ENCODE measurements around the gene NCKIPSD. TPM values are rescaled to one million over a fixed set of nuclear protein-coding genes. Genes with fewer than 3 reads are reported as not detected.

Gene NCKIPSD
- 12.3 and 14.3 TPM in 2 replicates for total RNA-seq

DNA sequence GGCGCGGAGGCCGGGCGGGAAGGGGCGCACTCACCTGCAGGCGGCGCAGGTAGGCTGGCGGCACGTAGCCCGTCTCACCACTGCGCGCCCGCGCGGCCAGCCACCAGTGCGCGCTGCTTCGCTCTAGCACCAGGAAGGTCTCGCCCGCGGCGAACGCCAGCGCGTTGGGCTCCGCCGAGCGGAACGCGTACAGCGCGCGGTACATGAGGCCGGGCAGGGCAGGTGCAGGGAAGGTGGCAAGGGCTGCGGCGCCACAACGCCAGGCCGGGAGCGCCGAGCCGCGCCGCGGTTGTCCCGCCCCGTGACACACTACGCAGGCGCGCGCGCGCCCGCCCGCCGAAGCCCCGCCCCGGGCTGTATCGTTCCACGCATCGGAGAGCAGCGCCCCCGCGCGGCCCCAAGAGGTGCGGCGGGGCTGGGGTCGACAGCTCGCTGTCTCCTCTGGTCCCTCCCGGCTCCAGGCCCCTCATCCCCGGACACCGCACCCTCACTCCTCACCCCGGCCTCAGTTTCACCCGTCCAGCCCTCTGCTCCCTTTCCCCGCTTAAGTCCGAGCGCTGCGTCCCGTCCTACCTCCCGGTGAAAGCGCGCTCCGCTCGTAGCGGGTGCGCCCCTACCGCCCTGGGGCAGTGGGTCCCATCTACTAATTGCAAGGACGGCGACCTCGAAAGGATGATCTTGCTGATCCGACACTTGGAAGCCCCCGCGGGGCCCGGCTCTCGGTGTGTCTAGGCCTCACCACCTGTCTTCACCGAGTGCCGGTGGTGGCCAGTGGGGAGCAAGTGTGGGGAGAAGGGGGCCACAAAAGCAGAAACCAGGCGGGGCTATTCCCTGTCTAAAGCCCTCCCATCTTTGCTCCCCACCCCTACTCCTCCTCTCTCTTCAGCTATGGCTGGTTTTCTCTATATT, at the start of gene NCKIPSD:
Gene NCKIPSD (minus strand): TSS at position 313 of the 909 bp plus-strand sequence. CDS start 108 bp downstream, at position 205.

GRCh38 chr3:48716982-48717746, 31.4 kb upstream of the NCKIPSD start, which contains the start of gene IP6K2:
TSS of gene IP6K2 (minus strand) at chr3:48717221. CDS start at chr3:48695291, 21,930 bp downstream.

DNA sequence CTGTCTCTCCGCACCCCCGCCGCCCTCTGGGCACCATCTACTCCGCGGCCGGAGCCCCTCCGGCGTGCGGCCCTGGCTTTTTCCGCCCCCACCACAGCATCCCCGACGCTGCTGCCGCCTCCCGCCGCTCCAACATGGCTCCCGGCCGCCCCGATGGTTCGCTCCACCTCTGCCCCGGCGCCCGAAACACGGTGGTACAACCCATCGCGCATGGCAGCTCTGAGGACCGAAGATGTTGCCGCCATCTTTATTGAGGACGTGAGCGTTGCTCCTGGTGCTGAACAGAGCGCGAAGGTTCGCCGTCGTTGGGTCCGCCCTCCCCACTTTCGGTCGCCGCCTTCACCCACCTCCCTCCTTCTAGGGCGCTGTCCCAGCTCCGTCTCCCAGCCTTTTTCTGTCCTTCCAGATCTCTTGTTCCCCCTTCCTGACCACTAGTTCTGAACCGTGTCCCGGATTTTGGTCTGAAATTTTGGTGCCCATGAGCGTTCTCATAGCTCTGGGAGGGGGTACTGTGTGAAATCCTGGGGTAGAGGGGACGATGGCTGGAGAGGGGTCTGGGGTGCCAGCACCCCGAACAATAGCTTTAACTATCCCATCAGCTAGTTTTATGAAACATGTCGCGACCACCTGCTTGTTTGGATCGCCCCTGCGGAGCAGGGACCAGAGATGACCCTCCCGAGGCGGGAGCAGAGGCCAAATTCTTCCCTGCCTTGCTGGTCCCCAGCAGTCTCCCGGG, 22.8 kb downstream of the NCKIPSD start, which contains the start of gene CELSR3:
Gene CELSR3 (minus strand): TSS at position 134 of the 736 bp plus-strand sequence. CDS start 252 bp downstream, outside the sequence.

GRCh38 chr3:48635222-48636021, 50.3 kb downstream of the NCKIPSD start, which contains the start of gene SLC26A6:
TSS of gene SLC26A6 (minus strand) at chr3:48635461. CDS start at chr3:48635393, 68 bp downstream.

Other genes with a start within 250 kb of the NCKIPSD start
- gene CCDC51, start 245.8 kb downstream of the NCKIPSD start, total RNA-seq, result 44.0 and 70.4 TPM in 2 replicates
- 224 and 359 TPM in 2 replicates for gene TMA7, start 245.7 kb downstream of the NCKIPSD start, total RNA-seq
- gene ATRIP, start 239.2 kb downstream of the NCKIPSD start, total RNA-seq, result 5.1 and 5.4 TPM in 2 replicates
- gene SHISA5, start 181.7 kb downstream of the NCKIPSD start, total RNA-seq, result 109 and 119 TPM in 2 replicates
- 4.4 and 15.7 TPM in 2 replicates for gene PFKFB4, start 129.1 kb downstream of the NCKIPSD start, total RNA-seq
- gene UCN2, start 122.1 kb downstream of the NCKIPSD start, total RNA-seq, result 2.4 and 12.2 TPM in 2 replicates
- gene COL7A1, start 90.6 kb downstream of the NCKIPSD start, total RNA-seq, result 121 and 420 TPM in 2 replicates
- 438 and 594 TPM in 2 replicates for gene UQCRC1, start 76.3 kb downstream of the NCKIPSD start, total RNA-seq
- gene TMEM89, start 64.1 kb downstream of the NCKIPSD start, total RNA-seq, result not detected in 2 replicates
- 22.2 and 33.1 TPM in 2 replicates for gene SLC26A6, start 50.5 kb downstream of the NCKIPSD start, total RNA-seq
- 1.8 and 2.1 TPM in 2 replicates for gene CELSR3, start 23.0 kb downstream of the NCKIPSD start, total RNA-seq
- gene IP6K2, start 31.3 kb upstream of the NCKIPSD start, total RNA-seq, result 40.3 and 76.5 TPM in 2 replicates
- gene PRKAR2A, start 162.0 kb upstream of the NCKIPSD start, total RNA-seq, result 32.0 and 44.1 TPM in 2 replicates
- 8.9 and 11.3 TPM in 2 replicates for gene SLC25A20, start 213.0 kb upstream of the NCKIPSD start, total RNA-seq
- 139 and 166 TPM in 2 replicates for gene ARIH2, start 232.9 kb upstream of the NCKIPSD start, total RNA-seq

All from nasal cavity respiratory epithelium epithelial cell of viscerocranial mucosa (primary cell).